Astrocyte of the hippocampus (primary cell): ENCODE measurements around the gene CREB3L2.

Experiments used
- DNase-seq: peaks from one replicate; pipeline ENCODE4 v3.0.0; 2011; ENCODE audit warnings: low read depth, low spot score

The CREB3L2 gene

GRCh38 chr7:137952426-137952805, 49.5 kb downstream of the CREB3L2 start:
- DNase-seq, result no peak

GRCh38 chr7:137951700-137952425, 50.0 kb downstream of the CREB3L2 start:
- no peak for DNase-seq

- DNase-seq, result no peak
These were observed 50.9 kb downstream of the CREB3L2 start for GRCh38 chr7:137950967-137951366.

- DNase-seq, result no peak
These were observed 51.6 kb downstream of the CREB3L2 start for GRCh38 chr7:137950263-137950621.

- no peak for DNase-seq
These were observed 52.2 kb downstream of the CREB3L2 start for GRCh38 chr7:137949416-137950262.

- no peak for DNase-seq
These were observed 53.0 kb downstream of the CREB3L2 start for GRCh38 chr7:137948845-137949330.

GRCh38 chr7:137948083-137948844, 53.6 kb downstream of the CREB3L2 start:
- DNase-seq, result no peak

GRCh38 chr7:137947046-137947445, 54.8 kb downstream of the CREB3L2 start:
- DNase-seq, result no peak

GRCh38 chr7:137946011-137946410, 55.9 kb downstream of the CREB3L2 start:
- no peak for DNase-seq

GRCh38 chr7:137944168-137944567, 57.7 kb downstream of the CREB3L2 start:
- peak; percentile 84 for DNase-seq

- no peak for DNase-seq
These were observed 58.7 kb downstream of the CREB3L2 start for GRCh38 chr7:137943132-137943551.

- DNase-seq, result no peak
These were observed 59.3 kb downstream of the CREB3L2 start for GRCh38 chr7:137942484-137943115.

- peak; percentile 76 for DNase-seq
These were observed 61.0 kb downstream of the CREB3L2 start for GRCh38 chr7:137940656-137941518.

- no peak for DNase-seq
These were observed 61.7 kb downstream of the CREB3L2 start for GRCh38 chr7:137940218-137940617.

- DNase-seq, result no peak
These were observed 64.7 kb downstream of the CREB3L2 start for GRCh38 chr7:137937202-137937560.

GRCh38 chr7:137936509-137937201, 65.2 kb downstream of the CREB3L2 start:
- no peak for DNase-seq

- no peak for DNase-seq
These were observed 65.9 kb downstream of the CREB3L2 start for GRCh38 chr7:137935884-137936508.

- DNase-seq, result no peak
These were observed 66.7 kb downstream of the CREB3L2 start for GRCh38 chr7:137934941-137935883.
